PC-3 (cell line): ENCODE results near the gene IARS1. TPM values are rescaled to one million over a fixed set of nuclear protein-coding genes. Genes with fewer than 3 reads are reported as not detected.

Experiments
- ATAC-seq: fragments of 200-7000 bp; cut with Tn5 transposase; 2 replicates; pipeline ENCODE4 v1.9.1; 2020; ENCODE audit warnings: mild to moderate bottlenecking, moderate library complexity
- Bru-seq: library from RNA; stranded (reverse); fragments of 400-500 nt; gene quantifications from one replicate; lab custom pipeline; 2021; lab: Mats Ljungman, UMichigan
- BruChase-seq, 2 experiments: library from RNA; stranded (reverse); fragments of 400-500 nt; gene quantifications; one replicate each; lab custom pipeline; 2021; lab: Mats Ljungman, UMichigan
- BruUV-seq: library from RNA; stranded (reverse); fragments of 400-500 nt; replicated peaks from 2 replicates; lab custom pipeline; 2021; lab: Mats Ljungman, UMichigan
- CTCF ChIA-PET: fragments of 300-600 bp; sonication (Branson Sonifier 250); formaldehyde crosslinking; loops from one replicate; lab custom pipeline; 2022; ENCODE audit warnings: antibody characterized with exemption; lab: Charles Lee
- POLR2A ChIA-PET: fragments of 300-600 bp; sonication (Branson Sonifier 250); formaldehyde crosslinking; loops from one replicate; lab custom pipeline; 2022; ENCODE audit warnings: antibody characterized with exemption; ENCODE audit not compliant: unreplicated experiment; lab: Charles Lee
- DNase-seq: peaks from one replicate; pipeline ENCODE4 v3.0.0-alpha.2; 2015
- H2AFZ ChIP-seq: fragments of 300-600 bp; sonication (generic); 2 replicates; pipeline ENCODE4 v1.6.0; 2016; ENCODE audit warnings: antibody characterized with exemption, low read length
- H3F3A ChIP-seq: fragments of 300-600 bp; sonication (generic); one replicate; pipeline ENCODE4 v1.6.0; 2017; ENCODE audit warnings: antibody characterized with exemption, low read length, control low read depth, mild to moderate bottlenecking; ENCODE audit not compliant: unreplicated experiment
- H3K27ac ChIP-seq: fragments of 300-600 bp; sonication (generic); 2 replicates; pipeline ENCODE4 v1.5.1; 2016; ENCODE audit warnings: mild to moderate bottlenecking, low read length
- H3K27me3 ChIP-seq: fragments of 300-600 bp; sonication (generic); 2 replicates; pipeline ENCODE4 v1.6.1; 2016; ENCODE audit warnings: low read length, mixed read lengths
- H3K36me3 ChIP-seq: fragments of 300-600 bp; sonication (generic); 2 replicates; pipeline ENCODE4 v1.6.1; 2016; ENCODE audit warnings: low read depth, mixed run types, low read length, mixed read lengths
- H3K4me1 ChIP-seq: fragments of 300-600 bp; sonication (generic); 2 replicates; pipeline ENCODE4 v1.5.1; 2016; ENCODE audit warnings: low read length; ENCODE audit not compliant: insufficient read depth
- H3K4me2 ChIP-seq: fragments of 300-600 bp; sonication (generic); 2 replicates; pipeline ENCODE4 v1.6.0; 2016; ENCODE audit warnings: low read length
- H3K4me3 ChIP-seq: fragments of 300-600 bp; sonication (generic); 2 replicates; pipeline ENCODE4 v1.5.1; 2016; ENCODE audit warnings: mild to moderate bottlenecking, low read length, mixed read lengths
- H3K79me2 ChIP-seq: fragments of 300-600 bp; sonication (generic); 2 replicates; pipeline ENCODE4 v1.6.1; 2017; ENCODE audit warnings: low read length, mixed read lengths
- H3K9ac ChIP-seq: fragments of 300-600 bp; sonication (generic); 2 replicates; pipeline ENCODE4 v1.6.0; 2016; ENCODE audit warnings: mild to moderate bottlenecking, low read length
- H3K9me2 ChIP-seq: fragments of 300-600 bp; sonication (generic); replicated peaks from 2 replicates; pipeline ENCODE4 v1.6.1; 2016; ENCODE audit warnings: mixed run types, low read length, mixed read lengths
- H3K9me3 ChIP-seq: fragments of 300-600 bp; sonication (generic); 2 replicates; pipeline ENCODE4 v1.6.1; 2016; ENCODE audit warnings: low read length, mixed read lengths
- H4K20me1 ChIP-seq: fragments of 300-600 bp; sonication (generic); 2 replicates; pipeline ENCODE4 v1.6.1; 2016; ENCODE audit warnings: low read length, mixed read lengths
- EZH2 ChIP-seq: fragments of 300-600 bp; sonication (generic); IDR thresholded peaks from one replicate; pipeline ENCODE4 v1.6.1; 2017; ENCODE audit warnings: antibody characterized with exemption, mild to moderate bottlenecking, low read length; ENCODE audit not compliant: unreplicated experiment
- EZH2phosphoT487 ChIP-seq: fragments of 300-600 bp; sonication (generic); IDR thresholded peaks from 2 replicates; pipeline ENCODE4 v1.6.1; 2018; ENCODE audit warnings: mild to moderate bottlenecking, antibody characterized with exemption, low read length, borderline replicate concordance
- intact Hi-C: fragments of 100-400 bp; cut with micrococcal nuclease; formaldehyde crosslinking; loops from 2 replicates; pipeline ENCODE4 v1.9.0; 2023
- long read RNA-seq: library from polyadenylated mRNA; unstranded; transcript quantifications from one replicate; pipeline ENCODE4 v2.0.0, GENCODE V29; 2021; ENCODE audit not compliant: unreplicated experiment
- total RNA-seq: library from RNA; depleted of rRNA; stranded (reverse); fragments of >200 nt; gene quantifications from 2 replicates; pipeline ENCODE4 v1.2.3, GENCODE V29; 2014; rRNA removed
- TF ChIP-seq, protein P1 (sequence below): fragments of 300-600 bp; sonication (generic); conservative IDR thresholded peaks from 2 replicates; pipeline ENCODE4 v1.5.1; 2017; ENCODE audit warnings: antibody characterized with exemption, low read depth, mild to moderate bottlenecking, low read length

Gene IARS1
- total RNA-seq (128 and 148 TPM in 2 replicates), Bru-seq, nascent RNA (percentile 96 among the genes with signal in this experiment), BruChase-seq, experiment 1, labeled RNA remaining after a 6-hour chase (percentile 95 among the genes with signal in this experiment), BruChase-seq, experiment 2, labeled RNA remaining after a 2-hour chase (percentile 97 among the genes with signal in this experiment)
- long read RNA-seq, full-length matches to known transcripts, result 159 of 601 reads
- long read RNA-seq, partial matches to known transcripts, result 386 of 601 reads
- long read RNA-seq, other reads (novel, unspliced or antisense), result 56 of 601 reads

- peak; percentile 83 for ATAC-seq
- peaks cover 24% of the 10 kb centered on the region for H4K20me1 ChIP-seq
- H3K9me2 ChIP-seq, result no peaks in the 10 kb centered on the region
- no peak for TF ChIP-seq EZH2
- TF ChIP-seq, protein P1, sequence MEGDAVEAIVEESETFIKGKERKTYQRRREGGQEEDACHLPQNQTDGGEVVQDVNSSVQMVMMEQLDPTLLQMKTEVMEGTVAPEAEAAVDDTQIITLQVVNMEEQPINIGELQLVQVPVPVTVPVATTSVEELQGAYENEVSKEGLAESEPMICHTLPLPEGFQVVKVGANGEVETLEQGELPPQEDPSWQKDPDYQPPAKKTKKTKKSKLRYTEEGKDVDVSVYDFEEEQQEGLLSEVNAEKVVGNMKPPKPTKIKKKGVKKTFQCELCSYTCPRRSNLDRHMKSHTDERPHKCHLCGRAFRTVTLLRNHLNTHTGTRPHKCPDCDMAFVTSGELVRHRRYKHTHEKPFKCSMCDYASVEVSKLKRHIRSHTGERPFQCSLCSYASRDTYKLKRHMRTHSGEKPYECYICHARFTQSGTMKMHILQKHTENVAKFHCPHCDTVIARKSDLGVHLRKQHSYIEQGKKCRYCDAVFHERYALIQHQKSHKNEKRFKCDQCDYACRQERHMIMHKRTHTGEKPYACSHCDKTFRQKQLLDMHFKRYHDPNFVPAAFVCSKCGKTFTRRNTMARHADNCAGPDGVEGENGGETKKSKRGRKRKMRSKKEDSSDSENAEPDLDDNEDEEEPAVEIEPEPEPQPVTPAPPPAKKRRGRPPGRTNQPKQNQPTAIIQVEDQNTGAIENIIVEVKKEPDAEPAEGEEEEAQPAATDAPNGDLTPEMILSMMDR, result peak; percentile 35; the same call in 1 of the 2 replicates
- H3K9ac ChIP-seq, result peak within 1 kb of the TSS; percentile 99
- H3K27me3 ChIP-seq, result no peaks in the 10 kb centered on the region
- peak within 1 kb of the TSS; percentile 86 for H2AFZ ChIP-seq
- peak within 1 kb of the TSS; percentile 79 for H3K27ac ChIP-seq
- H3K79me2 ChIP-seq, result peaks cover 56% of the 10 kb centered on the region
- H3K4me2 ChIP-seq, result peak within 1 kb of the TSS; percentile 99
- H3K4me1 ChIP-seq, result peaks cover 21% of the 10 kb centered on the region
- no peaks in the 10 kb centered on the region for H3F3A ChIP-seq
- DNase-seq, result peak; percentile 96
- BruUV-seq, result TSS peak; percentile 89
- H3K9me3 ChIP-seq, result no peaks in the 10 kb centered on the region
- intact Hi-C loops, result no loop called here
- peak within 1 kb of the TSS; percentile 93 for H3K4me3 ChIP-seq
- H3K36me3 ChIP-seq, result peaks cover 25% of the 10 kb centered on the region; the same call in 1 of the 2 replicates
- ChIA-PET POLR2A (interaction anchor here (0.7 kb wide), 1 partner anchor 28 kb away, joined by 3 read pairs; no protein-coding TSS in a partner anchor), CTCF (no interaction called here)
These were observed at the start of gene IARS1 for GRCh38 chr9:92293452-92294296. IARS1 (minus strand) TSS chr9:92293697; CDS start chr9:92289419, 4,278 bp downstream.

- Histone ChIP-seq H3K4me1 (no peaks in the 10 kb centered on the region), H3K9me2 (no peaks in the 10 kb centered on the region), H4K20me1 (no peaks in the 10 kb centered on the region), H3K9me3 (no peaks in the 10 kb centered on the region), H2AFZ (no peak overlapping the region), H3K79me2 (no peaks in the 10 kb centered on the region), H3F3A (no peaks in the 10 kb centered on the region), H3K9ac (no peak overlapping the region), H3K27me3 (no peaks in the 10 kb centered on the region), H3K4me3 (no peak overlapping the region), H3K36me3 (peaks cover 19% of the 10 kb centered on the region), H3K27ac (no peak overlapping the region), H3K4me2 (no peak overlapping the region)
- CTCF ChIA-PET, result interaction anchor here (0.6 to 1.6 kb wide), 4 partner anchors 9 to 282 kb away, joined by 3 to 8 read pairs (median 6); no protein-coding TSS in a partner anchor
- ATAC-seq (peak; percentile 61), DNase-seq (peak; percentile 19)
- intact Hi-C loops, result loop anchor here (1.0 to 5.0 kb wide), 2 partner anchors 97 to 289 kb away; no protein-coding TSS in a partner anchor
- BruUV-seq, result no TSS peak
- no peak for TF ChIP-seq EZH2phosphoT487
- TF ChIP-seq, protein P1, result no peak; the same call in 1 of the 2 replicates
- no peak for TF ChIP-seq EZH2
- POLR2A ChIA-PET, result no interaction called here
These were observed 49.5 kb upstream of the IARS1 start for GRCh38 chr9:92342825-92343488.
